GM12878 (cell line): ENCODE data around the gene SPINK4. TPM values are rescaled to one million over a fixed set of nuclear protein-coding genes. Genes with fewer than 3 reads are reported as not detected.

Experiments used
- ATAC-seq: fragments of 200-7000 bp; cut with Tn5 transposase; 3 replicates; pipeline ENCODE4 v1.9.1; 2020; ENCODE audit warnings: mild to moderate bottlenecking, moderate library complexity
- BruUV-seq: library from RNA; stranded (reverse); fragments of 400-500 nt; replicated peaks from 2 replicates; lab custom pipeline; 2021; lab: Mats Ljungman, UMichigan
- CTCF ChIA-PET: fragments of 300-600 bp; sonication (Branson Sonifier 250); formaldehyde crosslinking; extraction: SDS; loops from one replicate; lab custom pipeline; 2021; ENCODE audit warnings: inconsistent platforms; lab: Yijun Ruan, JAX
- POLR2A ChIA-PET: fragments of 350-600 bp; formaldehyde crosslinking; extraction: SDS; loops from one replicate; lab custom pipeline; 2021; ENCODE audit warnings: inconsistent platforms; lab: Charles Lee
- RAD21 ChIA-PET: fragments of 300-600 bp; sonication (Branson Sonifier 250); formaldehyde crosslinking; loops from one replicate; lab custom pipeline; 2023; ENCODE audit warnings: antibody characterized with exemption; ENCODE audit not compliant: unreplicated experiment; lab: Charles Lee
- SMC1A ChIA-PET: fragments of 300-600 bp; sonication (Branson Sonifier 250); formaldehyde crosslinking; loops from one replicate; lab custom pipeline; 2023; ENCODE audit not compliant: unreplicated experiment, uncharacterized antibody; lab: Charles Lee
- DNase-seq: peaks from one replicate; pipeline ENCODE4 v3.0.0-alpha.2; 2011; ENCODE audit warnings: low read depth, low spot score
- FAIRE-seq: peaks from 3 replicates; lab custom pipeline; 2011; peaks lifted over from hg19 to GRCh38; lab: Jason Lieb, UNC
- H2AFZ ChIP-seq: 2 replicates; pipeline ENCODE4 v1.6.0; 2011; ENCODE audit warnings: low read depth, low read length, control low read depth; ENCODE audit not compliant: control insufficient read depth
- H3K27ac ChIP-seq: 2 replicates; pipeline ENCODE4 v1.5.1; 2011; ENCODE audit warnings: control low read depth; ENCODE audit not compliant: control insufficient read depth, insufficient read depth
- H3K27me3 ChIP-seq, 2 experiments: replicated peaks in 1 of 2; 2 replicates each; pipeline versions ENCODE4 v1.6.0 to v1.6.1; 2011; ENCODE audit warnings: low read length in 1 of 2; ENCODE audit not compliant: control insufficient read depth in 2 of 2, insufficient read depth in 2 of 2
- H3K36me3 ChIP-seq, 2 experiments: 2 replicates each; pipeline ENCODE4 v1.5.1; 2011; ENCODE audit warnings: low read length in 1 of 2; ENCODE audit not compliant: control insufficient read depth in 2 of 2, insufficient read depth in 2 of 2
- H3K4me1 ChIP-seq: 2 replicates; pipeline ENCODE4 v1.6.1; 2011; ENCODE audit warnings: mild to moderate bottlenecking, low read length, moderate library complexity, mixed read lengths; ENCODE audit not compliant: control insufficient read depth, insufficient read depth
- H3K4me2 ChIP-seq: 2 replicates; pipeline ENCODE4 v1.6.0; 2011; ENCODE audit warnings: control low read depth; ENCODE audit not compliant: control insufficient read depth, insufficient read depth
- H3K4me3 ChIP-seq: fragments of 200-600 bp; sonication (generic); 2 replicates; pipeline ENCODE4 v1.5.1; 2016
- H3K79me2 ChIP-seq: 2 replicates; pipeline ENCODE4 v1.6.0; 2011; ENCODE audit warnings: low read length; ENCODE audit not compliant: control insufficient read depth, insufficient read depth
- H3K9ac ChIP-seq: 2 replicates; pipeline ENCODE4 v1.8.0; 2011; ENCODE audit warnings: low read length, control low read depth, mixed read lengths; ENCODE audit not compliant: control insufficient read depth, insufficient read depth
- H3K9me3 ChIP-seq: replicated peaks from 3 replicates; pipeline ENCODE4 v1.5.1; 2011; ENCODE audit warnings: mild to moderate bottlenecking, low read length; ENCODE audit not compliant: control insufficient read depth, insufficient read depth
- H4K20me1 ChIP-seq: 2 replicates; pipeline ENCODE4 v1.6.0; 2011; ENCODE audit not compliant: control insufficient read depth, insufficient read depth
- BCL3 ChIP-seq: IDR thresholded peaks from 2 replicates; pipeline ENCODE4 v1.6.1; 2011; ENCODE audit warnings: borderline replicate concordance, low read depth, mild to moderate bottlenecking, moderate library complexity, low read length; ENCODE audit not compliant: insufficient read depth, poor library complexity, severe bottlenecking
- CBX3 ChIP-seq: fragments of 200-600 bp; sonication (generic); IDR thresholded peaks from 2 replicates; pipeline ENCODE4 v1.6.1; 2016; ENCODE audit warnings: low read depth, borderline replicate concordance
- FOXM1 ChIP-seq: IDR thresholded peaks from 2 replicates; pipeline ENCODE4 v1.6.1; 2012; ENCODE audit warnings: low read depth, mild to moderate bottlenecking, inconsistent platforms, low read length, moderate library complexity
- HDAC6 ChIP-seq: fragments of 200-600 bp; sonication (generic); IDR thresholded peaks from one replicate; pipeline ENCODE4 v1.8.0; 2017; ENCODE audit warnings: antibody characterized with exemption; ENCODE audit not compliant: unreplicated experiment
- HDGF ChIP-seq: fragments of 450-650 bp; IDR thresholded peaks from 2 replicates; pipeline ENCODE4 v1.6.1; 2016; ENCODE audit warnings: antibody characterized with exemption
- MEF2B ChIP-seq: fragments of 450-650 bp; IDR thresholded peaks from 2 replicates; pipeline ENCODE4 v1.6.1; 2018; ENCODE audit warnings: mild to moderate bottlenecking, moderate library complexity; ENCODE audit not compliant: partially characterized antibody, poor library complexity, severe bottlenecking
- SPI1 ChIP-seq: IDR thresholded peaks from 2 replicates; pipeline ENCODE4 v1.6.1; 2011; ENCODE audit warnings: low read depth, mild to moderate bottlenecking, low read length, moderate library complexity, borderline replicate concordance; ENCODE audit not compliant: insufficient read depth
- STAT3 ChIP-seq: IDR thresholded peaks from 2 replicates; pipeline ENCODE4 v1.6.1; 2011; ENCODE audit warnings: low read depth, low read length, improper control_type of control experiment
- TCF3 ChIP-seq: IDR thresholded peaks from 2 replicates; pipeline ENCODE4 v1.6.1; 2012; ENCODE audit warnings: low read depth, mild to moderate bottlenecking, low read length, borderline replicate concordance; ENCODE audit not compliant: insufficient read depth
- USF2 ChIP-seq: IDR thresholded peaks from 2 replicates; pipeline ENCODE4 v1.6.1; 2011; ENCODE audit warnings: low read depth, low read length, improper control_type of control experiment, borderline replicate concordance
- ZBTB33 ChIP-seq: fragments of 450-650 bp; IDR thresholded peaks from 2 replicates; pipeline ENCODE4 v1.6.1; 2017; ENCODE audit warnings: mild to moderate bottlenecking
- ZNF217 ChIP-seq: fragments of 450-650 bp; IDR thresholded peaks from 2 replicates; pipeline ENCODE4 v1.6.1; 2017; ENCODE audit warnings: antibody characterized with exemption, mild to moderate bottlenecking
- ZNF592 ChIP-seq: fragments of 450-650 bp; IDR thresholded peaks from 2 replicates; pipeline ENCODE4 v1.6.1; 2017; ENCODE audit warnings: mild to moderate bottlenecking, moderate library complexity
- WGBS: methylation state at CpG from one replicate; pipeline ENCODE4 v1.1.6; 2016; ENCODE audit warnings: low lambda C conversion rate; ENCODE audit not compliant: insufficient replicate concordance, insufficient coverage; ENCODE audit errors: missing lambda C conversion rate; 5-methylcytosine and 5-hydroxymethylcytosine counted together
- in situ Hi-C: fragments of 300-500 bp; cut with MboI; formaldehyde crosslinking; loops from 9 replicates; pipeline ENCODE4 v1.14.3; 2018; ENCODE audit warnings: mixed read lengths
- intact Hi-C: fragments of 100-400 bp; cut with micrococcal nuclease; formaldehyde crosslinking; loops from one replicate; pipeline ENCODE4 v1.14.2; 2022; ENCODE audit not compliant: unreplicated experiment
- polyA plus RNA-seq, 11 experiments: library from polyadenylated mRNA; depleted of rRNA in 4 of 11; unstranded in 6 of 11; stranded (reverse) in 5 of 11; fragments of >200 nt; fragmentation: Nextera tagmentation in 4 of 11; fragmentation: Illumina TruSeq in 1 of 11; extraction: Ambion mirVana in 4 of 11; extraction: Trizol in 1 of 11; gene quantifications; 1 replicate in 1 of 11; 2 replicates in 10 of 11; pipeline versions ENCODE4 v1.2.1 to v1.2.3, GENCODE V29; 2011 to 2016; ENCODE audit warnings: inconsistent platforms in 2 of 11, missing spikeins in 2 of 11, low read depth in 1 of 11
- total RNA-seq, 4 experiments: library from RNA; depleted of rRNA in 3 of 4; stranded (reverse); fragments of >200 nt in 3 of 4; fragmentation: Illumina TruSeq in 1 of 4; extraction: Trizol in 1 of 4; gene quantifications; 2 replicates each; pipeline versions ENCODE4 v1.2.1 to v1.2.3, GENCODE V29; 2013 to 2021

SPINK4 gene
- total and polyA plus RNA-seq, 10 of the 15 experiments (the other 5 are each of a cell fraction or from before 2014, with no cell fraction given) = not detected

GRCh38 chr9:33246269-33246860, 6.4 kb downstream of the SPINK4 start:
- DNase-seq (no peak), FAIRE-seq (no peak), ATAC-seq (no peak)
- Histone ChIP-seq H3K27ac (no peak overlapping the region), H3K9me3 (no peaks in the 10 kb centered on the region), H3K36me3 (peaks cover 0 to 3% of the 10 kb centered on the region in 2 experiments; a peak in 1 of 4 replicates), H3K4me1 (peaks cover 16% of the 10 kb centered on the region), H3K4me2 (no peak overlapping the region), H3K9ac (no peak overlapping the region), H3K4me3 (no peak overlapping the region), H4K20me1 (no peaks in the 10 kb centered on the region), H3K27me3 (no peaks in the 10 kb centered on the region), H3K79me2 (no peaks in the 10 kb centered on the region), H2AFZ (no peak overlapping the region)
- BruUV-seq = no TSS peak
- ChIA-PET SMC1A (no interaction called here), POLR2A (no interaction called here), CTCF (no interaction called here), RAD21 (no interaction called here)
- WGBS = 84% methylated on average over 9 of the region's 9 CpGs
- intact Hi-C loops (no loop called here), in situ Hi-C loops (loop anchor here (5.0 kb wide), 1 partner anchor 51 kb away; no protein-coding TSS in a partner anchor)
- TF ChIP-seq MEF2B = no peak
- no peak for TF ChIP-seq BCL3
- TF ChIP-seq TCF3 = no peak
- TF ChIP-seq ZNF592 = no peak
- TF ChIP-seq HDAC6 = no peak
- TF ChIP-seq STAT3 = no peak
- TF ChIP-seq FOXM1 = no peak
- no peak for TF ChIP-seq HDGF
- TF ChIP-seq CBX3 = no peak
- TF ChIP-seq ZNF217 = no peak
- TF ChIP-seq SPI1 = no peak
- no peak for TF ChIP-seq ZBTB33
- TF ChIP-seq USF2 = no peak
